ENCODE measurements around the gene OR6C76. TPM values are rescaled to one million over a fixed set of nuclear protein-coding genes. Genes with fewer than 3 reads are reported as not detected.

Gene OR6C76
- total and polyA plus RNA-seq, 2 of the 4 experiments (the other 2 are of a cell fraction), result not detected

DNA sequence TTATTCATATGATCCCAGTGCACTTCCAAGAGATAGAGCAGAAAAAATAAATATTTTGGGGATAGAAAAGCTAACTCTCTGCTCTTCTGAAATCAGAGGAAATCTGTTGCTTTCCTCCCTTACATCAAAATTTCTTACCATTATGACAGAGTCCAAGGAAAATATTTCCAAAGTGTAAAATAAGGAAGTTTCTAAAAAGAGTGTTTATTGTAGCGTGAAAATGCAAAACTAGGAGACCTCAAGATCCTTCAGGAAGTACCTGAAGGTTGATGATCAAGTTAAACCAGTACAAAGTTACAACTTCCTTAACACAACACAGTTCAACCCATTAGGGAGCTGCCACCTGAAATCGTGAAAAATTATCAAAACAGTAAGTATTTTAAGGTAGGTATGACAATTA, 17.7 kb downstream of the OR6C76 start, which contains the start of gene OR6C2:
OR6C2 (plus strand) TSS at position 301 of the 400 bp plus-strand sequence. CDS start 8,138 bp downstream, outside the sequence.
- ChIA-PET POLR2A (ENCODE audit: unreplicated experiment) (no interaction called here), CTCF (no interaction called here)
- in situ Hi-C loops (cut with MboI; ENCODE audit: low sequenced_read_pairs) (no loop called here), intact Hi-C loops (cut with micrococcal nuclease) (no loop called here), dilution Hi-C loops (cut with HindIII; ENCODE audit: low sequenced_read_pairs, unreplicated experiment) (no loop called here)
- Histone ChIP-seq H3K14ac (replicated peaks; ENCODE audit: low read depth, low read length) (no peak within 1 kb of the TSS), H3K36me3 (ENCODE audit: control insufficient read depth, insufficient read depth, low read length) (no peaks in the 10 kb centered on the region), H4K20me1 (ENCODE audit: insufficient read depth, low read length) (no peaks in the 10 kb centered on the region), H4K5ac (ENCODE audit: low read depth, low read length) (no peak within 1 kb of the TSS), H3K4me3 (ENCODE audit: insufficient read depth, low read depth, low read length) (no peak within 1 kb of the TSS), H2BK120ac (ENCODE audit: low read depth, low read length) (no peak within 1 kb of the TSS), H2BK20ac (ENCODE audit: low read depth, low read length) (no peak within 1 kb of the TSS), H3K27me3 (ENCODE audit: control insufficient read depth, insufficient read depth, low read length) (no peaks in the 10 kb centered on the region), H2AK5ac (ENCODE audit: low read depth, low read length) (no peak within 1 kb of the TSS), H3K9me3 (ENCODE audit: control insufficient read depth, insufficient read depth, low read length) (no peaks in the 10 kb centered on the region), H3K4me1 (ENCODE audit: control insufficient read depth, insufficient read depth, low read length) (no peaks in the 10 kb centered on the region), H3K56ac (ENCODE audit: extremely low read depth, insufficient read depth, low read length) (no peak within 1 kb of the TSS), H3K23ac (ENCODE audit: low read depth, low read length) (no peak within 1 kb of the TSS), H3K27ac (ENCODE audit: insufficient read depth, low read length) (no peak within 1 kb of the TSS), H3K4me2 (ENCODE audit: low read depth, low read length) (no peak within 1 kb of the TSS), H2BK5ac (ENCODE audit: low read depth, low read length, poor library complexity, severe bottlenecking) (no peak within 1 kb of the TSS), H4K91ac (ENCODE audit: insufficient read depth, low read depth, low read length) (no peak within 1 kb of the TSS), H3K9me1 (ENCODE audit: insufficient read depth, low read length) (no peaks in the 10 kb centered on the region), H3K18ac (ENCODE audit: low read depth, low read length) (no peak within 1 kb of the TSS), H3K4ac (ENCODE audit: low read depth, low read length) (no peak within 1 kb of the TSS), H2BK15ac (ENCODE audit: low read depth, low read length) (no peak within 1 kb of the TSS), H4K8ac (ENCODE audit: low read depth in 2 of 2, low read length in 2 of 2) (no peak within 1 kb of the TSS), H2AFZ (replicated peaks; ENCODE audit: low read length, poor library complexity) (no peak within 1 kb of the TSS), H3K9ac (ENCODE audit: low read depth, low read length) (no peak within 1 kb of the TSS), H2AK9ac (replicated peaks; ENCODE audit: low read depth, low read length, poor library complexity) (no peak within 1 kb of the TSS), H3K79me1 (ENCODE audit: low read depth in 1 of 2, low read length in 2 of 2) (no peaks in the 10 kb centered on the region)
- no TSS peak for BruUV-seq (replicated peaks)
- TF ChIP-seq RCOR1 (IDR thresholded peaks at IDR 0.05; ENCODE audit: insufficient replicate concordance, low read length) (no peak), SMC3 (IDR thresholded peaks at IDR 0.05; ENCODE audit: low read depth, low read length) (no peak)
- TF ChIP-seq, protein P1, sequence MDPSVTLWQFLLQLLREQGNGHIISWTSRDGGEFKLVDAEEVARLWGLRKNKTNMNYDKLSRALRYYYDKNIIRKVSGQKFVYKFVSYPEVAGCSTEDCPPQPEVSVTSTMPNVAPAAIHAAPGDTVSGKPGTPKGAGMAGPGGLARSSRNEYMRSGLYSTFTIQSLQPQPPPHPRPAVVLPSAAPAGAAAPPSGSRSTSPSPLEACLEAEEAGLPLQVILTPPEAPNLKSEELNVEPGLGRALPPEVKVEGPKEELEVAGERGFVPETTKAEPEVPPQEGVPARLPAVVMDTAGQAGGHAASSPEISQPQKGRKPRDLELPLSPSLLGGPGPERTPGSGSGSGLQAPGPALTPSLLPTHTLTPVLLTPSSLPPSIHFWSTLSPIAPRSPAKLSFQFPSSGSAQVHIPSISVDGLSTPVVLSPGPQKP (IDR thresholded peaks at IDR 0.05; ENCODE audit: borderline replicate concordance, low read depth, low read length), result no peak
- ATAC-seq (ENCODE audit: low read depth) (no peak), DNase-seq (no peak)
- WGBS, 2 experiments (ENCODE audit: extremely low coverage in 2 of 2, insufficient read length in 1 of 2), result no CpG with 5 or more reads among the region's 2 CpGs
